ENCODE data around the gene COLEC12. TPM values are rescaled to one million over a fixed set of nuclear protein-coding genes. Genes with fewer than 3 reads are reported as not detected.

The COLEC12 gene
- total and polyA plus RNA-seq, 10 of the 15 experiments (the other 5 are each of a cell fraction or from before 2014, with no cell fraction given) = 0.04 to 0.05 TPM; not detected in 8

DNA sequence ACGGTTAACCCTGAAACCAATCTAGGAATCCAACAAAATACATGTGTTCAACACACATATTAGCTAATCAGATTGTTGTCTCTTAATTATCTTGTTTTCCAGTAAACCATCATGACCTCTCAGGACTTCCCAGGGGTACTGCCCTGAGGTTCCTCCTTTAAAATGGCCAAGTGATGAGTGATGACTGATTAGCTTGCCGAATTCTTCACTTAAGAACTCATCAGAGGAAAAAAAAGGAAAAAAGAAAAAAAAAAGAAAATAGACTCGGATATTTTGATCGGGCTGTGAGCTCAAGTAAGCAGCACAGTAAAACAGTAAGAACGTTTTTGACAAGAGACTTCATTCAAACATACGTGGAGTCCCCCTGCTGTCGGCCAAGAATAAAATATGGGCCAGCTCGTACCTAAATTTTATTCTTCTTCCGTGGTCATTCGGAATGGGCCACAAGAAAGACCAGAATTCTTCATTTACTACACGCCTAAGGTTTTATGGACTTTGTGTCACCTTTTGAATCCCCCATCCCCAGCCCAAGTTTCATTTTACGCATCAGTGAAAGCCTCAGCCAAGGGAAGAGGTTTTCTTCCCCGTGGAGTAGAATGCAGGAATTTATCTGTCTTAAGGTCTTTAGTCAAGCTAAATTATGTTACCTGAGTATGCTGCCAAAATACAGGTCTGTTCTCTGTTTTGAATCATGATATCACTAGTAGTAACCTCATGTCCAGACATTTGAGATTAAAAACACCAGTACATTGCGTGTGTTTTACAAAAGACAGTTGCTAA is 40.5 kb downstream of the COLEC12 start:
- POLR2A ChIA-PET = no interaction called here
- intact Hi-C loops (cut with micrococcal nuclease; ENCODE audit: unreplicated experiment) = no loop called here
- CTCF ChIA-PET = interaction anchor here (0.6 to 1.6 kb wide), 2 partner anchors 18 to 162 kb away, joined by 3 to 6 read pairs; no protein-coding TSS in a partner anchor
- H2AFZ ChIP-seq (ENCODE audit: control insufficient read depth, low read depth, low read length) = no peak overlapping the region
- TF ChIP-seq SIN3A (IDR thresholded peaks at IDR 0.05; ENCODE audit: low read depth, low read length) = no peak
- TF ChIP-seq, protein P1, sequence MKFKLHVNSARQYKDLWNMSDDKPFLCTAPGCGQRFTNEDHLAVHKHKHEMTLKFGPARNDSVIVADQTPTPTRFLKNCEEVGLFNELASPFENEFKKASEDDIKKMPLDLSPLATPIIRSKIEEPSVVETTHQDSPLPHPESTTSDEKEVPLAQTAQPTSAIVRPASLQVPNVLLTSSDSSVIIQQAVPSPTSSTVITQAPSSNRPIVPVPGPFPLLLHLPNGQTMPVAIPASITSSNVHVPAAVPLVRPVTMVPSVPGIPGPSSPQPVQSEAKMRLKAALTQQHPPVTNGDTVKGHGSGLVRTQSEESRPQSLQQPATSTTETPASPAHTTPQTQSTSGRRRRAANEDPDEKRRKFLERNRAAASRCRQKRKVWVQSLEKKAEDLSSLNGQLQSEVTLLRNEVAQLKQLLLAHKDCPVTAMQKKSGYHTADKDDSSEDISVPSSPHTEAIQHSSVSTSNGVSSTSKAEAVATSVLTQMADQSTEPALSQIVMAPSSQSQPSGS (IDR thresholded peaks at IDR 0.05; ENCODE audit: low read length) = no peak
- TF ChIP-seq RB1 (IDR thresholded peaks at IDR 0.05; ENCODE audit: borderline replicate concordance) = no peak
- no peak for TF ChIP-seq GATAD2B (conservative IDR thresholded peaks at IDR 0.05; ENCODE audit: low read depth)
- TF ChIP-seq STAT1 (conservative IDR thresholded peaks at IDR 0.05) = no peak
- TF ChIP-seq GABPA (IDR thresholded peaks at IDR 0.05; ENCODE audit: low read depth) = no peak
- TF ChIP-seq EED (IDR thresholded peaks at IDR 0.05; ENCODE audit: low read depth) = no peak
- TF ChIP-seq SUZ12 (IDR thresholded peaks at IDR 0.05; ENCODE audit: unreplicated experiment) = no peak
- no peak for TF ChIP-seq YY1 (IDR thresholded peaks at IDR 0.05; ENCODE audit: low read depth, low read length)
- no peak for TF ChIP-seq MXI1 (IDR thresholded peaks at IDR 0.05; ENCODE audit: low read depth, low read length)
- TF ChIP-seq, protein P2, sequence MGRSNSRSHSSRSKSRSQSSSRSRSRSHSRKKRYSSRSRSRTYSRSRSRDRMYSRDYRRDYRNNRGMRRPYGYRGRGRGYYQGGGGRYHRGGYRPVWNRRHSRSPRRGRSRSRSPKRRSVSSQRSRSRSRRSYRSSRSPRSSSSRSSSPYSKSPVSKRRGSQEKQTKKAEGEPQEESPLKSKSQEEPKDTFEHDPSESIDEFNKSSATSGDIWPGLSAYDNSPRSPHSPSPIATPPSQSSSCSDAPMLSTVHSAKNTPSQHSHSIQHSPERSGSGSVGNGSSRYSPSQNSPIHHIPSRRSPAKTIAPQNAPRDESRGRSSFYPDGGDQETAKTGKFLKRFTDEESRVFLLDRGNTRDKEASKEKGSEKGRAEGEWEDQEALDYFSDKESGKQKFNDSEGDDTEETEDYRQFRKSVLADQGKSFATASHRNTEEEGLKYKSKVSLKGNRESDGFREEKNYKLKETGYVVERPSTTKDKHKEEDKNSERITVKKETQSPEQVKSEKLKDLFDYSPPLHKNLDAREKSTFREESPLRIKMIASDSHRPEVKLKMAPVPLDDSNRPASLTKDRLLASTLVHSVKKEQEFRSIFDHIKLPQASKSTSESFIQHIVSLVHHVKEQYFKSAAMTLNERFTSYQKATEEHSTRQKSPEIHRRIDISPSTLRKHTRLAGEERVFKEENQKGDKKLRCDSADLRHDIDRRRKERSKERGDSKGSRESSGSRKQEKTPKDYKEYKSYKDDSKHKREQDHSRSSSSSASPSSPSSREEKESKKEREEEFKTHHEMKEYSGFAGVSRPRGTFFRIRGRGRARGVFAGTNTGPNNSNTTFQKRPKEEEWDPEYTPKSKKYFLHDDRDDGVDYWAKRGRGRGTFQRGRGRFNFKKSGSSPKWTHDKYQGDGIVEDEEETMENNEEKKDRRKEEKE (IDR thresholded peaks at IDR 0.05) = no peak
- TF ChIP-seq ZSCAN29 (IDR thresholded peaks at IDR 0.05) = no peak
- TF ChIP-seq SREBF2 (IDR thresholded peaks at IDR 0.05; ENCODE audit: low read length) = no peak
- H3K79me2 ChIP-seq (ENCODE audit: control insufficient read depth, insufficient read depth, low read length) = no peaks in the 10 kb centered on the region
- DNase-seq (ENCODE audit: low read depth, low spot score) = no peak
- FAIRE-seq = no peak
- in situ Hi-C loops (cut with MboI) = no loop called here
- H3K4me2 ChIP-seq (ENCODE audit: control insufficient read depth, insufficient read depth) = no peak overlapping the region
- no peaks in the 10 kb centered on the region for H4K20me1 ChIP-seq (ENCODE audit: control insufficient read depth, insufficient read depth)
- H3K9ac ChIP-seq (ENCODE audit: control insufficient read depth, insufficient read depth, low read length) = no peak overlapping the region
- BruUV-seq (replicated peaks) = no TSS peak
- 31% methylated on average over 14 of the region's 14 CpGs for WGBS (ENCODE audit: insufficient coverage, insufficient replicate concordance, low lambda C conversion rate, missing lambda C conversion rate)
- no peak overlapping the region for H3K27ac ChIP-seq (ENCODE audit: control insufficient read depth, insufficient read depth)
- ATAC-seq = no peak
- H3K27me3 ChIP-seq (replicated peaks in 1 of 2; ENCODE audit: control insufficient read depth in 2 of 2, insufficient read depth in 2 of 2, low read length in 1 of 2) = no peaks in the 10 kb centered on the region; a peak in 1 of 4 replicates
- no peaks in the 10 kb centered on the region for H3K36me3 ChIP-seq (ENCODE audit: control insufficient read depth in 2 of 2, insufficient read depth in 2 of 2, low read length in 1 of 2)
- SMC1A ChIA-PET (ENCODE audit: uncharacterized antibody, unreplicated experiment) = no interaction called here
- H3K4me3 ChIP-seq = no peak overlapping the region
- RAD21 ChIA-PET (ENCODE audit: unreplicated experiment) = interaction anchor here (1.0 kb wide), 1 partner anchor 156 kb away, joined by 3 read pairs; no protein-coding TSS in a partner anchor
- no peaks in the 10 kb centered on the region for H3K4me1 ChIP-seq (ENCODE audit: control insufficient read depth, insufficient read depth, low read length)
- no peaks in the 10 kb centered on the region for H3K9me3 ChIP-seq (replicated peaks; ENCODE audit: control insufficient read depth, insufficient read depth, low read length)

Measured in GM12878 (cell line).